Measurements from ENCODE around the gene VPS13C.

DNA sequence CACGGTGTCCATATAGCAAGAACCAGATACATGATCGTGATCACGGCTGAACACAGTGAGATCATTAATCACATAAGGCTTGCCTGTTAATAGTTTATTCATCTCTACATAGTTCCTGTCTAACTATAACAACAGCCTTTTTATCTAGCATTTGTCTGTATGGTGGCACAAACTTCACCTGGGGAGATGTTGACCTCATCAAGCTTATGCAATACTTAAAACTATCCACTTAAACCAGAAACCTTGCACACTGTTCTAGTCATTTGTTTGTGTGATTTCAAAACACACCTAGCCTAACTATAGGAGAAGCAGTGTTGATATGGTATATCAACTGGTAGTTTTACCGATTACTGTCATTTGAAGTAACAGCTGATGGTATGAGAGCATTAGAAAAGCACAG is 124.8 kb downstream of the VPS13C start:
- TF ChIP-seq POLR2A (IDR thresholded peaks at IDR 0.05; ENCODE audit: low read depth, low read length) (no peak), POLR2AphosphoS5 (IDR thresholded peaks at IDR 0.05; ENCODE audit: low read depth, low read length) (no peak)
